ENCODE measurements around the gene TPD52L3.

DNA sequence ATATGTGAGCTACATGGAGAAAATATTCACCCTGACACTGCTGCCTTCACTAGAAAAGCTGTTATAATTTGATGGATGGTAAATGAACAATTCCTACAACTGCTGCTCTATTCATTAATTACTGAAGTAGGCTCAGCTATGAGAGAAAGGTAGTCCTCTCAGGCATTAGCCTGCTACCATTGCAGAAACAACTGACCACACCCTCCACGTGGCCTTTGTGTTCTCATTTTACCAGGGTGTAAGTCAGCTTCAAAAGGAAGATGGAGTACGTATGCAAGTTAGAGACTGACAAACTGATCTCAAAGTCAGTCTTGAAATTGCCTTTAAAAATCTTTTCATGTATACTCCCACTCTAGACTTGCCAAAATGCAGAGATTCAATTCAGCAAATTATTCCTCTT is 26.3 kb upstream of the TPD52L3 start:
- TF ChIP-seq, protein P1, sequence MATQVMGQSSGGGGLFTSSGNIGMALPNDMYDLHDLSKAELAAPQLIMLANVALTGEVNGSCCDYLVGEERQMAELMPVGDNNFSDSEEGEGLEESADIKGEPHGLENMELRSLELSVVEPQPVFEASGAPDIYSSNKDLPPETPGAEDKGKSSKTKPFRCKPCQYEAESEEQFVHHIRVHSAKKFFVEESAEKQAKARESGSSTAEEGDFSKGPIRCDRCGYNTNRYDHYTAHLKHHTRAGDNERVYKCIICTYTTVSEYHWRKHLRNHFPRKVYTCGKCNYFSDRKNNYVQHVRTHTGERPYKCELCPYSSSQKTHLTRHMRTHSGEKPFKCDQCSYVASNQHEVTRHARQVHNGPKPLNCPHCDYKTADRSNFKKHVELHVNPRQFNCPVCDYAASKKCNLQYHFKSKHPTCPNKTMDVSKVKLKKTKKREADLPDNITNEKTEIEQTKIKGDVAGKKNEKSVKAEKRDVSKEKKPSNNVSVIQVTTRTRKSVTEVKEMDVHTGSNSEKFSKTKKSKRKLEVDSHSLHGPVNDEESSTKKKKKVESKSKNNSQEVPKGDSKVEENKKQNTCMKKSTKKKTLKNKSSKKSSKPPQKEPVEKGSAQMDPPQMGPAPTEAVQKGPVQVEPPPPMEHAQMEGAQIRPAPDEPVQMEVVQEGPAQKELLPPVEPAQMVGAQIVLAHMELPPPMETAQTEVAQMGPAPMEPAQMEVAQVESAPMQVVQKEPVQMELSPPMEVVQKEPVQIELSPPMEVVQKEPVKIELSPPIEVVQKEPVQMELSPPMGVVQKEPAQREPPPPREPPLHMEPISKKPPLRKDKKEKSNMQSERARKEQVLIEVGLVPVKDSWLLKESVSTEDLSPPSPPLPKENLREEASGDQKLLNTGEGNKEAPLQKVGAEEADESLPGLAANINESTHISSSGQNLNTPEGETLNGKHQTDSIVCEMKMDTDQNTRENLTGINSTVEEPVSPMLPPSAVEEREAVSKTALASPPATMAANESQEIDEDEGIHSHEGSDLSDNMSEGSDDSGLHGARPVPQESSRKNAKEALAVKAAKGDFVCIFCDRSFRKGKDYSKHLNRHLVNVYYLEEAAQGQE (IDR thresholded peaks at IDR 0.05; ENCODE audit: borderline replicate concordance in 1 of 2, low read depth in 1 of 2, low read length in 2 of 2), result no peak
- no peak for TF ChIP-seq KAT2B (IDR thresholded peaks at IDR 0.05; ENCODE audit: borderline replicate concordance, low read depth, low read length)
- TF ChIP-seq, protein P2, sequence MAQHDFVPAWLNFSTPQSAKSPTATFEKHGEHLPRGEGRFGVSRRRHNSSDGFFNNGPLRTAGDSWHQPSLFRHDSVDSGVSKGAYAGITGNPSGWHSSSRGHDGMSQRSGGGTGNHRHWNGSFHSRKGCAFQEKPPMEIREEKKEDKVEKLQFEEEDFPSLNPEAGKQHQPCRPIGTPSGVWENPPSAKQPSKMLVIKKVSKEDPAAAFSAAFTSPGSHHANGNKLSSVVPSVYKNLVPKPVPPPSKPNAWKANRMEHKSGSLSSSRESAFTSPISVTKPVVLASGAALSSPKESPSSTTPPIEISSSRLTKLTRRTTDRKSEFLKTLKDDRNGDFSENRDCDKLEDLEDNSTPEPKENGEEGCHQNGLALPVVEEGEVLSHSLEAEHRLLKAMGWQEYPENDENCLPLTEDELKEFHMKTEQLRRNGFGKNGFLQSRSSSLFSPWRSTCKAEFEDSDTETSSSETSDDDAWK (CRISPR knock-in tag; IDR thresholded peaks at IDR 0.05), result no peak
- no peak for TF ChIP-seq MATR3 (CRISPR knock-in tag; IDR thresholded peaks at IDR 0.05)
- no peak for TF ChIP-seq NFE2L1 (CRISPR knock-in tag; IDR thresholded peaks at IDR 0.05; ENCODE audit: borderline replicate concordance)
- no peak for TF ChIP-seq KAT7 (CRISPR knock-in tag; IDR thresholded peaks at IDR 0.05; ENCODE audit: borderline replicate concordance)
- TF ChIP-seq, protein P3, sequence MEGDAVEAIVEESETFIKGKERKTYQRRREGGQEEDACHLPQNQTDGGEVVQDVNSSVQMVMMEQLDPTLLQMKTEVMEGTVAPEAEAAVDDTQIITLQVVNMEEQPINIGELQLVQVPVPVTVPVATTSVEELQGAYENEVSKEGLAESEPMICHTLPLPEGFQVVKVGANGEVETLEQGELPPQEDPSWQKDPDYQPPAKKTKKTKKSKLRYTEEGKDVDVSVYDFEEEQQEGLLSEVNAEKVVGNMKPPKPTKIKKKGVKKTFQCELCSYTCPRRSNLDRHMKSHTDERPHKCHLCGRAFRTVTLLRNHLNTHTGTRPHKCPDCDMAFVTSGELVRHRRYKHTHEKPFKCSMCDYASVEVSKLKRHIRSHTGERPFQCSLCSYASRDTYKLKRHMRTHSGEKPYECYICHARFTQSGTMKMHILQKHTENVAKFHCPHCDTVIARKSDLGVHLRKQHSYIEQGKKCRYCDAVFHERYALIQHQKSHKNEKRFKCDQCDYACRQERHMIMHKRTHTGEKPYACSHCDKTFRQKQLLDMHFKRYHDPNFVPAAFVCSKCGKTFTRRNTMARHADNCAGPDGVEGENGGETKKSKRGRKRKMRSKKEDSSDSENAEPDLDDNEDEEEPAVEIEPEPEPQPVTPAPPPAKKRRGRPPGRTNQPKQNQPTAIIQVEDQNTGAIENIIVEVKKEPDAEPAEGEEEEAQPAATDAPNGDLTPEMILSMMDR (CRISPR knock-in tag; IDR thresholded peaks at IDR 0.05), result no peak
- TF ChIP-seq ZFP36 (IDR thresholded peaks at IDR 0.05; ENCODE audit: borderline replicate concordance, low read depth, low read length, partially characterized antibody), result no peak
- TF ChIP-seq PPARG (CRISPR knock-in tag; conservative IDR thresholded peaks at IDR 0.05), result no peak
- TF ChIP-seq ZNF232 (CRISPR knock-in tag; IDR thresholded peaks at IDR 0.05; ENCODE audit: borderline replicate concordance), result no peak

Data from HepG2 (cell line).